ENCODE results near the gene CC2D1A. TPM values are rescaled to one million over a fixed set of nuclear protein-coding genes. Genes with fewer than 3 reads are reported as not detected.
A peak's percentile ranks its signal among the peaks of the same experiment; 100 is the strongest.

The CC2D1A gene
- total RNA-seq, 1 donor from 2014 or later: 31.7 TPM

DNA sequence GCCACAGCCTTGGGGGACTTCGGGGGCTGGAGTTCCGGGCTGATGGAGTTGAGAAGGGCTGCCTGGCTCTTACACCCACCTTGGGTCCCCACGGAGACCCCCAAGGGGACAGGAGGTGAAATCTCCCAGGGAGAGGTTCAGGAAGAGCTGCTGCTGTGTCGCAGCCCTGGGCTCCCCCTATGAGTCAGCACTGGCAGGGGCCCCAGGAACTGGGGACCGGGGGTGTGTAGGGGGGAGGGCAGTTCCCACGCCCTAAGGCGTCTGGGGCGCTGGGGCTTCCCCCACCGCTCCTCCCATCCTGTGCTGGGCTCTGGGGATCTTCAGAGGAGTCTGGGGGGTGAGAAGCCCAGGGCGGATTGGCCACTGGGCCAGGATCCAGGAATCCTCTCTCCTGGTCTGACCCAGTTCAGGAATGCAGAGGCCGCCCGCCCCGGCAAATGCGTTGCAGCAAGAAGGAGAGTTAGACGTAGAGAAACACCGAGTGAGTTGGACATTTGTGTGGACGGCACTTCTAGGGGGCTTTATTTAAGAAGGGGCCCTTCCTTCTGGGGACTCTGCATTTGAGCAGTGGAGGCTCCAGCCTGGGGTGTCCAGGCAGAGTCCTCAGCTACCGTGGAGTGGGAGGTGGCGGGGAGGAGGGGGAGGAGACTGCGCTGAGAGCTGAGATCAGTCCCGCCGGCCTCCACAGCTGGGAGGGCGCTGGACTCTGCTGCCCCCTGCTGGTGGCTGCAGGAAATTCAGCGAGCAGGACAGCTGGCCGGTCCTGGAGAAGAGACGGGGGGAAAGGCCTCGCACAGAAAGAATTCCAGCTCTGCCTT lies 44.1 kb upstream of the CC2D1A start:
- peaks cover 33% of the 10 kb centered on the region for H3K4me1 Mint-ChIP-seq
- H3K4me3 Mint-ChIP-seq: peak overlapping the region; percentile 84
- peaks cover 40% of the 10 kb centered on the region for H3K27me3 Mint-ChIP-seq (ENCODE audit: low read depth)
- H3K27ac Mint-ChIP-seq (ENCODE audit: unreplicated experiment): peak overlapping the region; percentile 62
- peaks cover 2% of the 10 kb centered on the region for H3K36me3 Mint-ChIP-seq (ENCODE audit: low read depth)
- no peaks in the 10 kb centered on the region for H3K9me3 Mint-ChIP-seq
- peak; percentile 100 for TF ChIP-seq CTCF (conservative IDR thresholded peaks at IDR 0.05)
- DNase-seq (ENCODE audit: low read depth, low spot score): peak; percentile 96

DNA sequence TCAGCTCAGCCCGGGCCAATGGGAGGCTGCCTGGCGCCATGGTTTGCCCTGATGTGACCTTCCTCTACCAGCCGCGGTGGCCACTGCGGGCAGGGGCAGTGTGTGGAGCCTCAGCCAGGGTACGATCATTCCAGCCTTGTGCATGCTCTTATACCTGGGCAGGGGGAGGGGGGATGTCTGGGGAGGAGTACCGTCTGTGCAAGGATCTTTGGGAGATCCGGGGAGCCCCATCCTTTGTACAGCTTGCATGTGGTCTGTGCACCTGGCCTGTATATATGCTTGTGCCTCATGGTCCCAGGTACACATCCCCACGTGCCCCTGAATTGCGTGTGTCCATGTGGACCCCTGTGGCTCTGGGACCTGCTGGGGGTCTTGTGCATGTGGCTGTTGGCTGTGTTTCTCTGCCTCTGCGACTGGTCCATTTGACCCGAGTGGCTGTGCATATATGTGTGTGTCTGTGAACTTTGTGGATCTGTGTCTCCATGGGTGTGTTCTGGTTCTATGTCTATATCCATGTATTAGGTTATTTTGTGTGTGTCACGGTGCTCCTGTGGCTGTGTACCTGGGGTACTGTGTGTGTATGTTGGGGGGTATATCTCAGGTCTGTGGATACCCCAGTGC lies 41.8 kb upstream of the CC2D1A start:
- no peak for DNase-seq (ENCODE audit: low read depth, low spot score)
- Mint-ChIP-seq H3K27ac (ENCODE audit: unreplicated experiment) (no peak overlapping the region), H3K9me3 (no peaks in the 10 kb centered on the region), H3K27me3 (ENCODE audit: low read depth) (peaks cover 56% of the 10 kb centered on the region), H3K36me3 (ENCODE audit: low read depth) (peaks cover 2% of the 10 kb centered on the region), H3K4me3 (peak overlapping the region; percentile 87), H3K4me1 (peaks cover 38% of the 10 kb centered on the region)
- no peak for TF ChIP-seq CTCF (conservative IDR thresholded peaks at IDR 0.05)

GRCh38 chr19:13864667-13865570 lies 41.1 kb upstream of the CC2D1A start:
- Mint-ChIP-seq H3K27me3 (ENCODE audit: low read depth) (peaks cover 59% of the 10 kb centered on the region), H3K4me3 (peak overlapping the region; percentile 87), H3K27ac (ENCODE audit: unreplicated experiment) (no peak overlapping the region), H3K9me3 (no peaks in the 10 kb centered on the region), H3K36me3 (ENCODE audit: low read depth) (peaks cover 2% of the 10 kb centered on the region), H3K4me1 (peaks cover 39% of the 10 kb centered on the region)
- no peak for TF ChIP-seq CTCF (conservative IDR thresholded peaks at IDR 0.05)
- DNase-seq (ENCODE audit: low read depth, low spot score): no peak

- Mint-ChIP-seq H3K4me1 (peaks cover 39% of the 10 kb centered on the region), H3K9me3 (no peaks in the 10 kb centered on the region), H3K27me3 (ENCODE audit: low read depth) (peaks cover 59% of the 10 kb centered on the region), H3K4me3 (peak overlapping the region; percentile 89), H3K36me3 (ENCODE audit: low read depth) (peaks cover 2% of the 10 kb centered on the region), H3K27ac (ENCODE audit: unreplicated experiment) (no peak overlapping the region)
- DNase-seq (ENCODE audit: low read depth, low spot score): no peak
- TF ChIP-seq CTCF (conservative IDR thresholded peaks at IDR 0.05): no peak
Observed at GRCh38 chr19:13865571-13866462, 40.2 kb upstream of the CC2D1A start.
